ENCODE measurements around the gene TSHZ1. TPM values are rescaled to one million over a fixed set of nuclear protein-coding genes. Genes with fewer than 3 reads are reported as not detected.

TSHZ1 gene
- total and polyA plus RNA-seq, 5 donors from 2014 or later, result 1.1 to 16.4 (median 1.5) TPM

GRCh38 chr18:75273817-75274216 lies 63.2 kb downstream of the TSHZ1 start:
- Mint-ChIP-seq H3K4me1 (peaks cover under 1 to 43% (median 34%) of the 10 kb centered on the region in 4 donors), H3K27ac (no peak overlapping the region)
- ATAC-seq (ENCODE audit: low read depth in 2 of 2), result no peak

GRCh38 chr18:75275226-75275625 lies 64.6 kb downstream of the TSHZ1 start:
- Histone ChIP-seq H3K36me3 (ENCODE audit: control insufficient read depth, insufficient read depth, low read length) (no peaks in the 10 kb centered on the region), H3K27ac (ENCODE audit: insufficient read depth, low read length, poor library complexity, severe bottlenecking) (no peak overlapping the region), H3K4me1 (ENCODE audit: control insufficient read depth, insufficient read depth, low read length, poor library complexity, severe bottlenecking) (peaks cover 4% of the 10 kb centered on the region), H3K27me3 (ENCODE audit: control insufficient read depth, insufficient read depth, low read length) (no peaks in the 10 kb centered on the region), H3K4me3 (ENCODE audit: low read depth, low read length) (no peak overlapping the region), H3K9me3 (ENCODE audit: control insufficient read depth in 2 of 2, low read length in 2 of 2) (no peaks in the 10 kb centered on the region)
- ATAC-seq (ENCODE audit: low read depth in 2 of 2) (no peak), DNase-seq (no peak)
- Mint-ChIP-seq H3K9me3 (no peaks in the 10 kb centered on the region), H3K4me1 (peaks cover 10 to 45% (median 36%) of the 10 kb centered on the region in 4 donors), H3K36me3 (peaks cover 9% of the 10 kb centered on the region), H3K27me3 (no peaks in the 10 kb centered on the region), H3K4me3 (no peak overlapping the region), H3K27ac (peak overlapping the region in 1 of 3 donors; percentile 17)

More at GRCh38 chr18:75273817-75274216, 63.2 kb downstream of the TSHZ1 start:
- no peaks in the 10 kb centered on the region for H3K9me3 Mint-ChIP-seq
- Histone ChIP-seq H3K36me3 (ENCODE audit: control insufficient read depth, insufficient read depth, low read length) (no peaks in the 10 kb centered on the region), H3K9me3 (ENCODE audit: control insufficient read depth in 2 of 2, low read length in 2 of 2) (no peaks in the 10 kb centered on the region), H3K27ac (ENCODE audit: insufficient read depth, low read length, poor library complexity, severe bottlenecking) (no peak overlapping the region), H3K27me3 (ENCODE audit: control insufficient read depth, insufficient read depth, low read length) (no peaks in the 10 kb centered on the region), H3K4me3 (ENCODE audit: low read depth, low read length) (no peak overlapping the region), H3K4me1 (ENCODE audit: control insufficient read depth, insufficient read depth, low read length, poor library complexity, severe bottlenecking) (peaks cover 4% of the 10 kb centered on the region)
- H3K36me3 Mint-ChIP-seq, result peaks cover 9% of the 10 kb centered on the region
- no peak overlapping the region for H3K4me3 Mint-ChIP-seq
- no peak for DNase-seq
- no peaks in the 10 kb centered on the region for H3K27me3 Mint-ChIP-seq

GRCh38 chr18:75276818-75277609 lies 66.4 kb downstream of the TSHZ1 start:
- no peaks in the 10 kb centered on the region for H3K9me3 Mint-ChIP-seq
- ATAC-seq (ENCODE audit: low read depth in 2 of 2), result no peak
- DNase-seq, result peak in 1 of 3 donors; percentile 11
- Histone ChIP-seq H3K9me3 (ENCODE audit: control insufficient read depth in 2 of 2, low read length in 2 of 2) (no peaks in the 10 kb centered on the region), H3K4me1 (ENCODE audit: control insufficient read depth, insufficient read depth, low read length, poor library complexity, severe bottlenecking) (peaks cover 2% of the 10 kb centered on the region), H3K27ac (ENCODE audit: insufficient read depth, low read length, poor library complexity, severe bottlenecking) (no peak overlapping the region), H3K27me3 (ENCODE audit: control insufficient read depth, insufficient read depth, low read length) (no peaks in the 10 kb centered on the region), H3K36me3 (ENCODE audit: control insufficient read depth, insufficient read depth, low read length) (no peaks in the 10 kb centered on the region), H3K4me3 (ENCODE audit: low read depth, low read length) (no peak overlapping the region)
- H3K27me3 Mint-ChIP-seq, result no peaks in the 10 kb centered on the region
- H3K27ac Mint-ChIP-seq, result peak overlapping the region; percentile 68 to 83 (median 73)
- H3K36me3 Mint-ChIP-seq, result peaks cover 5% of the 10 kb centered on the region
- peak overlapping the region in 1 of 4 donors; percentile 23 for H3K4me3 Mint-ChIP-seq
- H3K4me1 Mint-ChIP-seq, result peaks cover 11 to 39% (median 28%) of the 10 kb centered on the region in 4 donors

GRCh38 chr18:75277610-75277928 lies 67.0 kb downstream of the TSHZ1 start:
- peaks cover 3% of the 10 kb centered on the region for H3K36me3 Mint-ChIP-seq
- Histone ChIP-seq H3K9me3 (ENCODE audit: control insufficient read depth in 2 of 2, low read length in 2 of 2) (no peaks in the 10 kb centered on the region), H3K36me3 (ENCODE audit: control insufficient read depth, insufficient read depth, low read length) (no peaks in the 10 kb centered on the region), H3K27ac (ENCODE audit: insufficient read depth, low read length, poor library complexity, severe bottlenecking) (no peak overlapping the region), H3K4me1 (ENCODE audit: control insufficient read depth, insufficient read depth, low read length, poor library complexity, severe bottlenecking) (no peaks in the 10 kb centered on the region), H3K27me3 (ENCODE audit: control insufficient read depth, insufficient read depth, low read length) (no peaks in the 10 kb centered on the region), H3K4me3 (ENCODE audit: low read depth, low read length) (no peak overlapping the region)
- H3K4me3 Mint-ChIP-seq, result peak overlapping the region in 1 of 4 donors; percentile 43
- peak overlapping the region; percentile 68 to 83 (median 73) for H3K27ac Mint-ChIP-seq
- H3K4me1 Mint-ChIP-seq, result peaks cover 11 to 36% (median 28%) of the 10 kb centered on the region in 4 donors
- H3K9me3 Mint-ChIP-seq, result no peaks in the 10 kb centered on the region
- ATAC-seq (ENCODE audit: low read depth in 2 of 2) (no peak), DNase-seq (no peak)
- H3K27me3 Mint-ChIP-seq, result no peaks in the 10 kb centered on the region

- peak overlapping the region; percentile 2 to 53 (median 12) for H3K27ac Mint-ChIP-seq
- H3K9me3 ChIP-seq (ENCODE audit: control insufficient read depth in 2 of 2, low read length in 2 of 2), result no peaks in the 10 kb centered on the region
- no peaks in the 10 kb centered on the region for H3K9me3 Mint-ChIP-seq
- peaks cover 11 to 36% (median 30%) of the 10 kb centered on the region in 4 donors for H3K4me1 Mint-ChIP-seq
- no peaks in the 10 kb centered on the region for H3K27me3 ChIP-seq (ENCODE audit: control insufficient read depth, insufficient read depth, low read length)
- H3K4me3 ChIP-seq (ENCODE audit: low read depth, low read length), result no peak overlapping the region
- peaks cover under 1% of the 10 kb centered on the region for H3K36me3 ChIP-seq (ENCODE audit: control insufficient read depth, insufficient read depth, low read length)
- no peaks in the 10 kb centered on the region for H3K27me3 Mint-ChIP-seq
- no peaks in the 10 kb centered on the region for H3K4me1 ChIP-seq (ENCODE audit: control insufficient read depth, insufficient read depth, low read length, poor library complexity, severe bottlenecking)
- DNase-seq (no peak), ATAC-seq (ENCODE audit: low read depth in 2 of 2) (no peak)
- H3K27ac ChIP-seq (ENCODE audit: insufficient read depth, low read length, poor library complexity, severe bottlenecking), result no peak overlapping the region
- H3K36me3 Mint-ChIP-seq, result peaks cover 2% of the 10 kb centered on the region
- no peak overlapping the region for H3K4me3 Mint-ChIP-seq
Measured at GRCh38 chr18:75279381-75279780, 68.8 kb downstream of the TSHZ1 start.

GRCh38 chr18:75280427-75281280 lies 70.1 kb downstream of the TSHZ1 start:
- peaks cover 11 to 36% (median 26%) of the 10 kb centered on the region in 4 donors for H3K4me1 Mint-ChIP-seq

GRCh38 chr18:75282746-75283145 lies 72.1 kb downstream of the TSHZ1 start:
- Histone ChIP-seq H3K27ac (ENCODE audit: insufficient read depth, low read length, poor library complexity, severe bottlenecking) (no peak overlapping the region), H3K27me3 (ENCODE audit: control insufficient read depth, insufficient read depth, low read length) (no peaks in the 10 kb centered on the region), H3K9me3 (ENCODE audit: control insufficient read depth in 2 of 2, low read length in 2 of 2) (no peaks in the 10 kb centered on the region), H3K4me3 (ENCODE audit: low read depth, low read length) (no peak overlapping the region), H3K36me3 (ENCODE audit: control insufficient read depth, insufficient read depth, low read length) (peaks cover 24% of the 10 kb centered on the region), H3K4me1 (ENCODE audit: control insufficient read depth, insufficient read depth, low read length, poor library complexity, severe bottlenecking) (no peaks in the 10 kb centered on the region)
- H3K27me3 Mint-ChIP-seq, result no peaks in the 10 kb centered on the region
- H3K27ac Mint-ChIP-seq, result peak overlapping the region in 1 of 3 donors; percentile 25
- DNase-seq, result no peak
- no peaks in the 10 kb centered on the region for H3K9me3 Mint-ChIP-seq
- H3K4me3 Mint-ChIP-seq, result no peak overlapping the region
- peaks cover 7 to 21% (median 14%) of the 10 kb centered on the region in 4 donors for H3K4me1 Mint-ChIP-seq
- peaks cover 22% of the 10 kb centered on the region for H3K36me3 Mint-ChIP-seq
- ATAC-seq (ENCODE audit: low read depth in 2 of 2), result no peak

More at GRCh38 chr18:75280427-75281280, 70.1 kb downstream of the TSHZ1 start:
- H3K4me3 ChIP-seq (ENCODE audit: low read depth, low read length), result no peak overlapping the region
- peaks cover 6% of the 10 kb centered on the region for H3K36me3 ChIP-seq (ENCODE audit: control insufficient read depth, insufficient read depth, low read length)
- no peaks in the 10 kb centered on the region for H3K27me3 ChIP-seq (ENCODE audit: control insufficient read depth, insufficient read depth, low read length)
- ATAC-seq (ENCODE audit: low read depth in 2 of 2), result no peak
- H3K27ac Mint-ChIP-seq, result peak overlapping the region in 2 of 3 donors; percentile 12 to 79
- no peak overlapping the region for H3K4me3 Mint-ChIP-seq
- H3K27me3 Mint-ChIP-seq, result no peaks in the 10 kb centered on the region
- H3K27ac ChIP-seq (ENCODE audit: insufficient read depth, low read length, poor library complexity, severe bottlenecking), result no peak overlapping the region
- no peaks in the 10 kb centered on the region for H3K9me3 Mint-ChIP-seq
- H3K36me3 Mint-ChIP-seq, result peaks cover 15% of the 10 kb centered on the region
- H3K9me3 ChIP-seq (ENCODE audit: control insufficient read depth in 2 of 2, low read length in 2 of 2), result no peaks in the 10 kb centered on the region
- H3K4me1 ChIP-seq (ENCODE audit: control insufficient read depth, insufficient read depth, low read length, poor library complexity, severe bottlenecking), result no peaks in the 10 kb centered on the region
- no peak for DNase-seq

Data from CD4-positive, CD25-positive, alpha-beta regulatory T cell (primary cell).